ENCODE results near the gene HDDC3.

DNA sequence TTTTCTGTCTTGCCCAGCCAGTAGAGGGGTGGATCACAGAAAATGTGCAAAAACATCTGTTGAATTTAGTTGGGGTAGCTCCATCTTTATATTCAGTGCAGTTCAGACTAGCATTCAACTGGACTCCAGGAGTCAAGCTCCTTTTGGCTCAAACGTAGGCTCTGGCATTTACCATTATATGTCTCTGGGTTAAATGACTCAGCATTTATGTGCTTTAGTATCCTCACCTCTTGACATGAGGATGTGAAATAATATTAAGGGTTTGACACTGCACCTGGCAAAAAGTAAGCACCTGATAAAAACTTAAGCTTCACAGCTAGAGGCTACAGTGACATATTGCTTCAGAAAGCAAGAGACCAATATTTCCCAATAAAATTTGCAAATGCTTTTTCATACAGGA, 47.2 kb upstream of the HDDC3 start:
- TF ChIP-seq, protein P1, sequence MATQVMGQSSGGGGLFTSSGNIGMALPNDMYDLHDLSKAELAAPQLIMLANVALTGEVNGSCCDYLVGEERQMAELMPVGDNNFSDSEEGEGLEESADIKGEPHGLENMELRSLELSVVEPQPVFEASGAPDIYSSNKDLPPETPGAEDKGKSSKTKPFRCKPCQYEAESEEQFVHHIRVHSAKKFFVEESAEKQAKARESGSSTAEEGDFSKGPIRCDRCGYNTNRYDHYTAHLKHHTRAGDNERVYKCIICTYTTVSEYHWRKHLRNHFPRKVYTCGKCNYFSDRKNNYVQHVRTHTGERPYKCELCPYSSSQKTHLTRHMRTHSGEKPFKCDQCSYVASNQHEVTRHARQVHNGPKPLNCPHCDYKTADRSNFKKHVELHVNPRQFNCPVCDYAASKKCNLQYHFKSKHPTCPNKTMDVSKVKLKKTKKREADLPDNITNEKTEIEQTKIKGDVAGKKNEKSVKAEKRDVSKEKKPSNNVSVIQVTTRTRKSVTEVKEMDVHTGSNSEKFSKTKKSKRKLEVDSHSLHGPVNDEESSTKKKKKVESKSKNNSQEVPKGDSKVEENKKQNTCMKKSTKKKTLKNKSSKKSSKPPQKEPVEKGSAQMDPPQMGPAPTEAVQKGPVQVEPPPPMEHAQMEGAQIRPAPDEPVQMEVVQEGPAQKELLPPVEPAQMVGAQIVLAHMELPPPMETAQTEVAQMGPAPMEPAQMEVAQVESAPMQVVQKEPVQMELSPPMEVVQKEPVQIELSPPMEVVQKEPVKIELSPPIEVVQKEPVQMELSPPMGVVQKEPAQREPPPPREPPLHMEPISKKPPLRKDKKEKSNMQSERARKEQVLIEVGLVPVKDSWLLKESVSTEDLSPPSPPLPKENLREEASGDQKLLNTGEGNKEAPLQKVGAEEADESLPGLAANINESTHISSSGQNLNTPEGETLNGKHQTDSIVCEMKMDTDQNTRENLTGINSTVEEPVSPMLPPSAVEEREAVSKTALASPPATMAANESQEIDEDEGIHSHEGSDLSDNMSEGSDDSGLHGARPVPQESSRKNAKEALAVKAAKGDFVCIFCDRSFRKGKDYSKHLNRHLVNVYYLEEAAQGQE (IDR thresholded peaks at IDR 0.05; ENCODE audit: low read depth) = no peak
- no peak for TF ChIP-seq TAF1 (IDR thresholded peaks at IDR 0.05; ENCODE audit: low read depth)
- no peak for TF ChIP-seq EP300 (IDR thresholded peaks at IDR 0.05; ENCODE audit: borderline replicate concordance)
- TF ChIP-seq YY1 (IDR thresholded peaks at IDR 0.05; ENCODE audit: low read depth) = no peak
- no peak for TF ChIP-seq RAD21 (IDR thresholded peaks at IDR 0.05; ENCODE audit: low read depth)
- TF ChIP-seq CREB1 (IDR thresholded peaks at IDR 0.05; ENCODE audit: low read depth) = no peak
- TF ChIP-seq FOXM1 (IDR thresholded peaks at IDR 0.05; ENCODE audit: borderline replicate concordance, low read depth) = no peak
- TF ChIP-seq, protein P2, sequence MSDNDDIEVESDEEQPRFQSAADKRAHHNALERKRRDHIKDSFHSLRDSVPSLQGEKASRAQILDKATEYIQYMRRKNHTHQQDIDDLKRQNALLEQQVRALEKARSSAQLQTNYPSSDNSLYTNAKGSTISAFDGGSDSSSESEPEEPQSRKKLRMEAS (IDR thresholded peaks at IDR 0.05) = no peak
- no peak for TF ChIP-seq TCF12 (IDR thresholded peaks at IDR 0.05; ENCODE audit: low read depth)
- no peak for TF ChIP-seq CEBPB (IDR thresholded peaks at IDR 0.05)
- TF ChIP-seq, protein P3, sequence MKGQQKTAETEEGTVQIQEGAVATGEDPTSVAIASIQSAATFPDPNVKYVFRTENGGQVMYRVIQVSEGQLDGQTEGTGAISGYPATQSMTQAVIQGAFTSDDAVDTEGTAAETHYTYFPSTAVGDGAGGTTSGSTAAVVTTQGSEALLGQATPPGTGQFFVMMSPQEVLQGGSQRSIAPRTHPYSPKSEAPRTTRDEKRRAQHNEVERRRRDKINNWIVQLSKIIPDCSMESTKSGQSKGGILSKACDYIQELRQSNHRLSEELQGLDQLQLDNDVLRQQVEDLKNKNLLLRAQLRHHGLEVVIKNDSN (IDR thresholded peaks at IDR 0.05) = no peak
- TF ChIP-seq EGR1 (IDR thresholded peaks at IDR 0.05) = no peak
- no peak for TF ChIP-seq NFIC (IDR thresholded peaks at IDR 0.05)

Measured in Ishikawa (cell line).